HCT116 (cell line): Measurements from ENCODE around the gene ASXL2. TPM values are rescaled to one million over a fixed set of nuclear protein-coding genes. Genes with fewer than 3 reads are reported as not detected.

Experiments used
- ATAC-seq: fragments of 200-7000 bp; cut with Tn5 transposase; 2 replicates; pipeline ENCODE4 v1.9.1; 2020; ENCODE audit warnings: mild to moderate bottlenecking, moderate library complexity
- BruUV-seq: library from RNA; stranded (reverse); fragments of 400-500 nt; replicated peaks from 2 replicates; lab custom pipeline; 2021; lab: Mats Ljungman, UMichigan
- CTCF ChIA-PET: fragments of 300-600 bp; sonication (Branson Sonifier 250); formaldehyde crosslinking; loops from one replicate; lab custom pipeline; 2021; ENCODE audit warnings: antibody characterized with exemption; lab: Charles Lee
- POLR2A ChIA-PET: fragments of 300-600, 350-600 bp; sonication (Branson Sonifier 250); formaldehyde crosslinking; loops from one replicate; lab custom pipeline; 2021; ENCODE audit warnings: antibody characterized with exemption; lab: Charles Lee
- RAD21 ChIA-PET, 2 experiments: fragments of 300-600 bp; sonication (Branson Sonifier 250); formaldehyde crosslinking; loops; one replicate each; lab custom pipeline; 2023; ENCODE audit warnings: low total read pairs in 2 of 2; ENCODE audit not compliant: uncharacterized antibody in 2 of 2, unreplicated experiment in 2 of 2, low non-redundant PET in 1 of 2; lab: Charles Lee
- DNase-seq: peaks from one replicate; pipeline ENCODE4 v3.0.0-alpha.2; 2010; ENCODE audit warnings: low read depth, low spot score
- H2AFZ ChIP-seq: fragments of 200-600 bp; shearing (Covaris generic), sonication (generic); 2 replicates; pipeline ENCODE4 v1.6.1; 2017; ENCODE audit warnings: low read depth, mixed run types, mixed read lengths, antibody characterized with exemption, low read length; ENCODE audit not compliant: poor library complexity, severe bottlenecking
- H3K27ac ChIP-seq: 2 replicates; pipeline ENCODE4 v1.5.1; 2012; ENCODE audit warnings: low read depth, low read length
- H3K27me3 ChIP-seq: fragments of 200-600 bp; sonication (generic); 2 replicates; pipeline ENCODE4 v1.6.1; 2016; ENCODE audit warnings: mixed run types, low read length, mixed read lengths; ENCODE audit not compliant: insufficient read depth
- H3K36me3 ChIP-seq, 2 experiments: fragments of 200-500 bp in 1 of 2; fragments of 200-600 bp in 1 of 2; sonication (Bioruptor generic) in 1 of 2; sonication (generic) in 1 of 2; 2 replicates each; pipeline versions ENCODE4 v1.5.1 to v1.6.1; 2014 to 2016; ENCODE audit warnings: low read length in 2 of 2, inconsistent platforms in 1 of 2, mixed read lengths in 1 of 2, mixed run types in 1 of 2; ENCODE audit not compliant: insufficient read depth in 2 of 2, control insufficient read depth in 1 of 2
- H3K4me1 ChIP-seq, 2 experiments: fragments of 200-600 bp in 1 of 2; sonication (generic) in 1 of 2; 2 replicates each; pipeline versions ENCODE4 v1.5.1 to v1.6.1; 2012 to 2017; ENCODE audit warnings: low read length in 2 of 2, inconsistent platforms in 1 of 2, mild to moderate bottlenecking in 1 of 2, mixed read lengths in 1 of 2, mixed run types in 1 of 2, moderate library complexity in 1 of 2; ENCODE audit not compliant: insufficient read depth in 2 of 2, control insufficient read depth in 1 of 2
- H3K4me2 ChIP-seq: fragments of 200-600 bp; sonication (generic); 2 replicates; pipeline ENCODE4 v1.6.1; 2017; ENCODE audit warnings: mixed run types, low read length, mixed read lengths
- H3K4me3 ChIP-seq, 2 experiments: fragments of 200-600 bp in 1 of 2; sonication (generic) in 1 of 2; replicated peaks in 1 of 2; 2 replicates each; pipeline ENCODE4 v1.5.1; 2011 to 2016; ENCODE audit warnings: low read length in 2 of 2, control low read depth in 1 of 2, low read depth in 1 of 2, mild to moderate bottlenecking in 1 of 2, mixed read lengths in 1 of 2, mixed run types in 1 of 2
- H3K79me2 ChIP-seq: fragments of 200-600 bp; sonication (generic); 2 replicates; pipeline ENCODE4 v1.6.1; 2017; ENCODE audit warnings: mild to moderate bottlenecking, mixed run types, low read length, moderate library complexity, mixed read lengths; ENCODE audit not compliant: insufficient read depth
- H3K9ac ChIP-seq: fragments of 200-600 bp; sonication (generic); 2 replicates; pipeline ENCODE4 v1.6.1; 2016; ENCODE audit warnings: low read length, mixed read lengths
- H3K9me2 ChIP-seq: fragments of 200-600 bp; sonication (generic), shearing (Covaris generic); 2 replicates; pipeline ENCODE4 v1.6.1; 2017; ENCODE audit warnings: mixed run types, mild to moderate bottlenecking, moderate library complexity; ENCODE audit not compliant: insufficient read depth
- H3K9me3 ChIP-seq, 2 experiments: fragments of 200-500 bp in 1 of 2; fragments of 200-600 bp in 1 of 2; sonication (Bioruptor generic) in 1 of 2; sonication (generic) in 1 of 2; 2 replicates each; pipeline ENCODE4 v1.6.1; 2014 to 2017; ENCODE audit warnings: low read length in 2 of 2, mixed read lengths in 2 of 2, inconsistent platforms in 1 of 2, low read depth in 1 of 2, mild to moderate bottlenecking in 1 of 2, mixed run types in 1 of 2, moderate library complexity in 1 of 2; ENCODE audit not compliant: control insufficient read depth in 1 of 2, insufficient read depth in 1 of 2
- H4K20me1 ChIP-seq: fragments of 200-600 bp; sonication (generic), shearing (Covaris generic); 2 replicates; pipeline ENCODE4 v1.6.1; 2017; ENCODE audit warnings: mixed run types, mild to moderate bottlenecking, moderate library complexity; ENCODE audit not compliant: insufficient read depth
- CBX3 ChIP-seq: IDR thresholded peaks from 2 replicates; pipeline ENCODE4 v1.6.1; 2012; ENCODE audit warnings: low read depth
- CEBPB ChIP-seq: IDR thresholded peaks from 2 replicates; pipeline ENCODE4 v1.6.1; 2012; ENCODE audit warnings: low read depth
- ELF1 ChIP-seq: IDR thresholded peaks from 2 replicates; pipeline ENCODE4 v1.6.1; 2012; ENCODE audit warnings: low read depth, borderline replicate concordance
- EZH2 ChIP-seq: fragments of 200-600 bp; sonication (generic); IDR thresholded peaks from 2 replicates; pipeline ENCODE4 v1.6.1; 2017; ENCODE audit warnings: antibody characterized with exemption, mixed run types
- EZH2phosphoT487 ChIP-seq: fragments of 200-600 bp; IDR thresholded peaks from 2 replicates; pipeline ENCODE4 v1.6.1; 2018; ENCODE audit warnings: antibody characterized with exemption, borderline replicate concordance
- FOSL1 ChIP-seq: IDR thresholded peaks from 2 replicates; pipeline ENCODE4 v1.6.1; 2012; ENCODE audit warnings: low read depth
- JUND ChIP-seq: IDR thresholded peaks from 2 replicates; pipeline ENCODE4 v1.6.1; 2012
- POLR2A ChIP-seq: IDR thresholded peaks from 2 replicates; pipeline ENCODE4 v1.7.0; 2011; ENCODE audit warnings: borderline replicate concordance; ENCODE audit not compliant: insufficient read depth, insufficient read length; ENCODE audit errors: extremely low read depth
- POLR2AphosphoS5 ChIP-seq: IDR thresholded peaks from 2 replicates; pipeline ENCODE4 v1.6.1; 2011; ENCODE audit warnings: mild to moderate bottlenecking, low read depth, low read length, moderate library complexity
- RAD21 ChIP-seq: IDR thresholded peaks from 2 replicates; pipeline ENCODE4 v1.6.1; 2012; ENCODE audit warnings: low read depth, mild to moderate bottlenecking
- SIN3A ChIP-seq: IDR thresholded peaks from 2 replicates; pipeline ENCODE4 v1.6.1; 2012; ENCODE audit warnings: low read depth
- SP1 ChIP-seq: IDR thresholded peaks from 2 replicates; pipeline ENCODE4 v1.6.1; 2012; ENCODE audit warnings: low read depth
- YY1 ChIP-seq: IDR thresholded peaks from 2 replicates; pipeline ENCODE4 v1.6.1; 2011; ENCODE audit warnings: low read length, low read depth, moderate library complexity, mild to moderate bottlenecking; ENCODE audit not compliant: insufficient replicate concordance; ENCODE audit errors: extremely low read depth
- ZFX ChIP-seq: fragments of 450-650 bp; IDR thresholded peaks from 2 replicates; pipeline ENCODE4 v1.6.1; 2017
- intact Hi-C: fragments of 100-400 bp; cut with micrococcal nuclease; formaldehyde crosslinking; loops from 2 replicates; pipeline ENCODE4 v1.10.0; 2022
- total RNA-seq: library from RNA; stranded (reverse); gene quantifications from one replicate; pipeline ENCODE4 v1.2.1, GENCODE V29; 2021; ENCODE audit not compliant: unreplicated experiment
- TF ChIP-seq, protein P1 (sequence below): IDR thresholded peaks from 2 replicates; pipeline ENCODE4 v1.6.1; 2011; ENCODE audit warnings: mild to moderate bottlenecking, low read length, moderate library complexity; ENCODE audit not compliant: insufficient replicate concordance; ENCODE audit errors: extremely low read depth
- TF ChIP-seq, protein P2 (sequence below): IDR thresholded peaks from 2 replicates; pipeline ENCODE4 v1.6.1; 2012

The ASXL2 gene
- total RNA-seq, 1 experiment from 2014 or later = 29.2 TPM

DNA sequence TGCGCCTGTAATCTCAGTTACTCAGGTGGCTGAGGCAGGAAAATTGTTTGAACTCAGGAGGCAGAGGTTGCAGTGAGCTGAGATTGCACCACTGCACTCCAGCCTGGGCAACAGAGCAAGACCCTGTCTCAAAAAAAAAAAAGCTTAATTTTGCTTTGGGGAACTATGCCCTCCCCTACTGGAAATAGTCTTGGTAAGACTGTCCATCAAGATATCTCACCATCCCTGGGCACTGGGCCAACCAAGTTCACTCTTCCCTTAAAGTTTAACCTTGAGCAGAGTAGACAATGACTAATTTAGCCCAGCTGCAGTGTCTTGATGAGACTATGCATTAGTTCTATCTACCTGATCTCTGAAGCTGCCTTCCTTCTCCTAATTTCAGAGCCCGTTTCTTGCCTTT lies 44.7 kb downstream of the ASXL2 start (continued):
- TF ChIP-seq, protein P1, sequence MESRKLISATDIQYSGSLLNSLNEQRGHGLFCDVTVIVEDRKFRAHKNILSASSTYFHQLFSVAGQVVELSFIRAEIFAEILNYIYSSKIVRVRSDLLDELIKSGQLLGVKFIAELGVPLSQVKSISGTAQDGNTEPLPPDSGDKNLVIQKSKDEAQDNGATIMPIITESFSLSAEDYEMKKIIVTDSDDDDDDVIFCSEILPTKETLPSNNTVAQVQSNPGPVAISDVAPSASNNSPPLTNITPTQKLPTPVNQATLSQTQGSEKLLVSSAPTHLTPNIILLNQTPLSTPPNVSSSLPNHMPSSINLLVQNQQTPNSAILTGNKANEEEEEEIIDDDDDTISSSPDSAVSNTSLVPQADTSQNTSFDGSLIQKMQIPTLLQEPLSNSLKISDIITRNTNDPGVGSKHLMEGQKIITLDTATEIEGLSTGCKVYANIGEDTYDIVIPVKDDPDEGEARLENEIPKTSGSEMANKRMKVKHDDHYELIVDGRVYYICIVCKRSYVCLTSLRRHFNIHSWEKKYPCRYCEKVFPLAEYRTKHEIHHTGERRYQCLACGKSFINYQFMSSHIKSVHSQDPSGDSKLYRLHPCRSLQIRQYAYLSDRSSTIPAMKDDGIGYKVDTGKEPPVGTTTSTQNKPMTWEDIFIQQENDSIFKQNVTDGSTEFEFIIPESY = no peak
- TF ChIP-seq YY1 = no peak

DNA sequence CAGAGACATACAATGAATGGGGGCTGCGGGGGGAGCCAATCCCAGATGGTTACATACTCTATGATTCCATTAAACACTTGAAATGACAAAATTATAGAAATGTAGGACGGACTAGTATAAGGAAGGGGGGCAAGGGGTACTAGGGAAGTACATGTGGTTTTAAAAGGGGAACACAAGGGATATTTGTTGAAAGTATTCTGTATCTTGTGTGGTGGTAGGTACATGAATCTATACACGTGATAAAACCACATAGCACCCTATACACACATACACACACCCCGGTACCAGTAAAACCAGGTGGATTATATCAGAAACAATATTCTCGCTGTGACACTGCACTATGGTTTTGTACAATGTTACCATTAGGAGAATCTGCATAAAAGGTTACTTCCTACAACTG lies 45.4 kb downstream of the ASXL2 start:
- intact Hi-C loops = no loop called here
- Histone ChIP-seq H3K36me3 (0 out of 4 replicates have a peak, but pooled peaks cover 0 to 8% of the 10 kb centered on the region in 2 experiments), H3K79me2 (peaks cover 16% of the 10 kb centered on the region), H4K20me1 (no peaks in the 10 kb centered on the region), H3K9ac (no peak overlapping the region), H3K4me3 (no peak overlapping the region), H3K27me3 (no peaks in the 10 kb centered on the region), H2AFZ (no peak overlapping the region), H3K4me2 (no peak overlapping the region), H3K9me3 (peaks cover 0 to 6% of the 10 kb centered on the region in 2 experiments; a peak in 1 of 4 replicates), H3K4me1 (no peaks in the 10 kb centered on the region), H3K9me2 (no peaks in the 10 kb centered on the region), H3K27ac (no peak overlapping the region)
- ChIA-PET POLR2A (no interaction called here), RAD21 (no interaction called here)
- no peak for DNase-seq
- ATAC-seq = no peak
- TF ChIP-seq, protein P2, sequence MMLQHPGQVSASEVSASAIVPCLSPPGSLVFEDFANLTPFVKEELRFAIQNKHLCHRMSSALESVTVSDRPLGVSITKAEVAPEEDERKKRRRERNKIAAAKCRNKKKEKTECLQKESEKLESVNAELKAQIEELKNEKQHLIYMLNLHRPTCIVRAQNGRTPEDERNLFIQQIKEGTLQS = no peak
- TF ChIP-seq FOSL1 (no peak), JUND (no peak), ZFX (no peak), YY1 (no peak), ELF1 (no peak), CEBPB (no peak), SP1 (no peak), CBX3 (no peak), EZH2phosphoT487 (no peak), EZH2 (no peak), POLR2A (no peak), RAD21 (no peak), SIN3A (no peak), POLR2AphosphoS5 (no peak)
- TF ChIP-seq, all 23 proteins: peak for 0
- CTCF ChIA-PET = no interaction called here
- TSS peak; percentile 26 for BruUV-seq
